AG08395 (cell line): Measurements from ENCODE around the gene SRP9.
"Not testable (repeated sequence)": the region's sequence is repeated elsewhere in the genome, so short reads cannot be mapped to it uniquely, and the experiment has no call there.

Experiments
- DNase-seq: peaks from one replicate; pipeline ENCODE4 v3.0.0; 2012; ENCODE audit warnings: mixed read lengths, low spot score

The SRP9 gene

DNA sequence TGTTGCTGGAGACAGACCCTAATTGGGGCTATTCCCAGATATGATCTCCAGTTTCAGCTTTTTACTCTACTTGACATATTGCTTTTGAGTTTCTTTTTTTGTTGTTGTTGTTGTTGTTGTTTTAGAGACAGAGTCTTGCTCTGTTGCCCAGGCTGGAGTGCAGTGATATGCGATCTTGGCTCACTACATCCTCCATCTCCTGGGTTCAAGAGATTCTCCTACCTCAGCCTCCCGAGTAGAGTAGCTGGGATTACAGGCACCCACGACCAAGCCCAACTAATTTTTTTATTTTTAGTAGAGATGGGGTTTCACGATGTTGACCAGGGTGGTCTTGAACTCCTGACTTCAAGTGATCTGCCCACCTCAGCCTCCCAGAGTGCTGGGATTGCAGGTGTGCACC lies 1.3 kb upstream of the SRP9 start:
- no peak for DNase-seq

GRCh38 chr1:225777058-225777582 lies 506 bp upstream of the SRP9 start:
- no peak for DNase-seq

DNA sequence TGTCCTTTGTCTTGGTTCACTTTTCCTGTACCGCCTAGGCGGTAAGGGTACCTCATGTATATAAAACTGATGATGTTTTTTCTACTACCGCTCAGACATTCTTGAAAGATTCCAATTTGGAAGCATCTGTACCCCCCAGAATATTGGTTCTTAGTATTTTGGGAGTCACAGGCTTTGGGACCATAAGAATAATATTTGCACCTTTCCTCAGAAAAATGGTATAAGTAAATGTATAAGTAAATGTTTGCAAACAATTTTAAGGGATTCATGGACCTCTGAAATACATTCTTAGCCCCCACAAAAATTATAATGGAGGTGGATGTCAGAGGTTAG lies 677 bp downstream of the SRP9 start:
- no peak for DNase-seq

GRCh38 chr1:225779165-225779564 lies 1.5 kb downstream of the SRP9 start:
- not testable (repeated sequence) for DNase-seq

GRCh38 chr1:225780134-225780533 lies 2.5 kb downstream of the SRP9 start:
- no peak for DNase-seq

- DNase-seq: no peak
Observed at GRCh38 chr1:225780630-225781029, 3.0 kb downstream of the SRP9 start.

DNA sequence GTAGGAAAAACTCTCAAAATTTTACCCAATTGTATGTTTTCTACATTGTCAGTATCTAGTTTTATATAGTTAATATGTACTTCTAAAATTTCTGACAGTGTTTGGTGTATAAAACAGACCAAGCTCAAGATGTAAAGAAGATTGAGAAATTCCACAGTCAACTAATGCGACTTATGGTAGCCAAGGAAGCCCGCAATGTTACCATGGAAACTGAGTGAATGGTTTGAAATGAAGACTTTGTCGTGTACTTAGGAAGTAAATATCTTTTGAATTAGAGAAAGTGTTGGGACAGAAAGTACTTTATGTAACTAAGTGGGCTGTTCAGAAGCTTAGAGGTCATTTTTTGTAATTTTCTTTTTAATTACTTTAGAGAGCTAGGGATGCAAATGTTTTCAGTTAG lies 11.5 kb downstream of the SRP9 start:
- DNase-seq: not testable (repeated sequence)

DNA sequence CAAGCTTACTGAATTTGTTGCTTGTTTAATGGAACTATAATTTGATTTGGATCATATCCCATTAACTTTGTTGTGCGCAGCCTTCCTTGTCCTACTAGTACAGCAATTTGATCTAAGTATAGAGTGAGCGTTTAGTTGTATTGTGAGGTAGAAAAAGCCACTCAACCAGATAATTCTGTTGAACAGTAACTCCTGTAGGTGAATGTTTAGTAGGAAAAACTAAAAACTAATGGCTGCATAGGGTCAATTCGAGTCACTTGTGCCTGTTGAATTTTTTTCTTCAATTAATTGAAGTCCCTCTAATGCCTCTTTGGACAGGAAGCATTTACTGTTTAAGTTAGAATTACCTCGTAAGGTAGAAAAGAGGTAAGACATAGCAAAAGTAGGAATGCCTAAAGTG lies 17.3 kb downstream of the SRP9 start:
- no peak for DNase-seq

- DNase-seq: not testable (repeated sequence)
Observed at GRCh38 chr1:225796097-225796496, 18.5 kb downstream of the SRP9 start.

DNA sequence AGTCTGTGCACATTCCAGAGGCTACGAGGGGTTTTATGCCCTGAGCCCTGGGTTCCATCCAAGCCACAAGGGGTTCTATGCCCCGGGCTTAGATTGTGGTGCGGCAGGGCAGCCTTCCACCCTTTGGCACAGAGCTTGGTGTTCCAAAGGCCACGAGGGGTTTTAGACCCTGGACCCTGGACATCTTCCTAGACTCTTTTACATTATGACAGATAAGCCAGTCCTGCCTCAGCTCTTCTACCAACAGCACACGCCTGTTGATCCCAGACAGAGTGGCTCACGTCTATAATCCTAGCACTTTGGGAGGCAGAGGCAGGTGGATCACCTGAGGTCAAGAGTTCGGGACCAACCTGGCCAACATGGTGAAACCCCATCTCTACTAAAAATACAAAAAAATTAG lies 23.5 kb downstream of the SRP9 start:
- DNase-seq: not testable (repeated sequence)

GRCh38 chr1:225806249-225806648 lies 28.6 kb downstream of the SRP9 start:
- no peak for DNase-seq

GRCh38 chr1:225806736-225807135 lies 29.1 kb downstream of the SRP9 start:
- not testable (repeated sequence) for DNase-seq

GRCh38 chr1:225808136-225808535 lies 30.5 kb downstream of the SRP9 start:
- no peak for DNase-seq

- peak; percentile 97 for DNase-seq
Observed at GRCh38 chr1:225809842-225810578, 32.4 kb downstream of the SRP9 start, which contains the start of gene EPHX1. Gene EPHX1 (plus strand): TSS chr1:225810124. CDS start chr1:225828730, 18,606 bp downstream.

- DNase-seq: not testable (repeated sequence)
Observed at GRCh38 chr1:225810579-225811538, 33.2 kb downstream of the SRP9 start.

DNA sequence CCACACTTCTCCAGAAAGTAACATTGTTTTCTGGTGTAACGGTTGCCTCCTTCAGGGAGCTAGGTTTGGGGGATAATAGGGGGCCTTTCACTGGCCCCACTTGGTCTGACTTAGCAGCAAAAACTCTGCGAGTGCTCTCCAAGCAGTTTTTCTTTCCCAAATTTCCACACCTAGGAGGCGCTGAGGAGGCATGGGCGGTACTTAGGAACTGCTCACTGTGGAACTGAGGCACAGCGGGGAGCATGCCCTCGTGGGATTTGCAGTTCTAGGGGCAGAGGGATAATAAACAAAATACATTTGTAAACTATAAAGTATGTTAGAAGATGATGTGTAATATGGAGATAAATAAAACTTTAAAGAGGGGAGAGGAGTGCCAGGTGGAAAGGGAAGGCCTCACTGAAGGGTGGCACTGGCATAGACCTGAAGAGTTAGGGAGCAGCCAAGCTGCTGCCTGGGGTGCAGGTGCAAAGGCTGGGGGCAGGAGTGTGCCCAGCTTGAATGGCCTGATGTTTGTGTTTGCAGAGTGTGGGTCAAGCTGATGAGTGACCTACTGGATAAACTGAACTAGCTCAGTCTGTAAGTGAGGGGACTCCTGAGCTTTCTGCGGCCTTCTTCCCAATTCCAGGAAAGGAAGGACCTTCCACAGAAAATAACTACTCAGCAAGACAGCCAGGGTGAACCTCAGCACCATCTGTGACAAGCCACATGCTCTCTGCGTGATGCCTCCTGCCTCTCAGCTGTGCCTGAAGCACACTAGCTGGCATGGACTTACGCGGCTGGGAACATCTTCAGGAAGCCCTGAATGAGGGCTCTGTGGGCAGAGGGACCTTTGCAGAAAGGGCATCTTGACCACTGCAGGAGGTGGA lies 34.2 kb downstream of the SRP9 start:
- peak; percentile 21 for DNase-seq

DNA sequence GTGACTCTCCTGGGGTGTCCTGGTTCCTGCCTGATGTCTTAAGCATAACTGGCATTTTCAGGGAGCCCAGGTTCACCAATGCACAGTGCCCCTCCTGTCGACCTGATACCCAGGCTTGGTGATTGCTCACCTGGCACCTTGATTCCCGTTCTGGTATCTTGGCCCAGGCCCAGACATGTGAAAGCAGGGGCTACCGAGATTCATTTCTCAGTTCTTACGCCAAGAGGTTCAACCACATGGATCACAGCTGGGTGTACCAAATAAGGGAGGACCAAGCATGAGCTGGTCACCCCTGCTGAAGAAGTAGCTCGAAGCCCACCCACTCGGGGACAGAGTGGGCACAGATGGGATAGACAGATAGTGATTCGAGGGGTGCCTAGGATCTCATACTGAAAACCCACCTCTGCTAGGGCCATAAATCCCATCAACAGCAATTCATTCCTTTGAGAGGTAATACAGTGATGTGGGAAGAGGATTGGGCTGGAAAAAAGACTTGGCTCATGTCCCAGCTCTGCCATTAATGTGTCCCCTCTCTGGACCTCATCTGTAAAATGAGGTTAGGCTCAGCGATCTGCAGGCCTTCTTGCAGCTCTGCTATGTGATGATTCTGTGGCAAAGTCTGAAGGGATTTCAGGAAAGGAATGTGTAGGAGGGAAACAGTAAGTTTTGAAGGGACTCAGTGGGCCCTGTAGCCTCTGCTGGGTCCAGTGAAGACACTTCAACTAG lies 35.0 kb downstream of the SRP9 start:
- DNase-seq: no peak

DNA sequence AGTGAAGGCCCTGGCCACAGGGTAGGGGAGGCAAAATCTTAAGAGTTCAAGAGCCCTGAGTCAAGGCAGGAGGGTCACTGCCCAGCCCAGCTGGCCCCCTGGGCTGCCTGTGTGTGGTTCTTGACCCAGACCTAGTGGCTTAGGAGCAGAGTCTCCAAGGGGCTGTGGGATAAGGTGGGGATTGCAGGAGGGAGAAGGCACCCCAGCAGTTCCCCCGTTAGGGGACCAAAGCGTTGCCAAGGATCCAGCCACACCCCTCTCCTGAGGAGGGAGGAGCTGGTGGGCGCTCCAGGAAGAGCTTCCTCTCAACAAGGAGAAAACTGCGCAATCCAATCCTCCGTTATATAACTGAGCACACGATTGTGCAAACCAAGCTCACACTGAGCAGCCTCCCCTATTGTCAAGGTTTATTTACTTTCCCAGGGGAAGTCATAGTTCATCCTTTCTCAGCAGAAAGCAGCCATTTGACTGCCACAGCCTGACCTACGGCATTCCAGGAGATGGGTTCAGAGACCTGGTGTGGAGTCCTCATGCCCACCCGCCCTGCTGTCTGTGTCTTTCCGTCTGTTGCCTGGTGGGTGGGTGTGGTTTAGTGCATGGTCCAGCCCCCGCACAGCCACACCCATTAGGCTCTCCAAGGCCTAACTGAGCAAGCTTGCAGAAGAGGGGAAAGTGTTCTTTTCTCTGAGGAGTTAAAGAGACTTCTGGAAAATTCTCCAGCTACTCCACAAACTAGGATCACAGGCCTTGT lies 35.8 kb downstream of the SRP9 start:
- peak; percentile 67 for DNase-seq

GRCh38 chr1:225814381-225814780 lies 36.8 kb downstream of the SRP9 start:
- no peak for DNase-seq

GRCh38 chr1:225815090-225815489 lies 37.5 kb downstream of the SRP9 start:
- not testable (repeated sequence) for DNase-seq
